HCT116 (cell line): Measurements from ENCODE around the gene NEURL3. TPM values are rescaled to one million over a fixed set of nuclear protein-coding genes. Genes with fewer than 3 reads are reported as not detected.

ENCODE experiments used
- ATAC-seq: fragments of 200-7000 bp; cut with Tn5 transposase; 2 replicates; pipeline ENCODE4 v1.9.1; 2020; ENCODE audit warnings: mild to moderate bottlenecking, moderate library complexity
- BruUV-seq: library from RNA; stranded (reverse); fragments of 400-500 nt; replicated peaks from 2 replicates; lab custom pipeline; 2021; lab: Mats Ljungman, UMichigan
- CTCF ChIA-PET: fragments of 300-600 bp; sonication (Branson Sonifier 250); formaldehyde crosslinking; loops from one replicate; lab custom pipeline; 2021; ENCODE audit warnings: antibody characterized with exemption; lab: Charles Lee
- POLR2A ChIA-PET: fragments of 300-600, 350-600 bp; sonication (Branson Sonifier 250); formaldehyde crosslinking; loops from one replicate; lab custom pipeline; 2021; ENCODE audit warnings: antibody characterized with exemption; lab: Charles Lee
- RAD21 ChIA-PET, 2 experiments: fragments of 300-600 bp; sonication (Branson Sonifier 250); formaldehyde crosslinking; loops; one replicate each; lab custom pipeline; 2023; ENCODE audit warnings: low total read pairs in 2 of 2; ENCODE audit not compliant: uncharacterized antibody in 2 of 2, unreplicated experiment in 2 of 2, low non-redundant PET in 1 of 2; lab: Charles Lee
- DNase-seq: peaks from one replicate; pipeline ENCODE4 v3.0.0-alpha.2; 2010; ENCODE audit warnings: low read depth, low spot score
- H2AFZ ChIP-seq: fragments of 200-600 bp; shearing (Covaris generic), sonication (generic); 2 replicates; pipeline ENCODE4 v1.6.1; 2017; ENCODE audit warnings: low read depth, mixed run types, mixed read lengths, antibody characterized with exemption, low read length; ENCODE audit not compliant: poor library complexity, severe bottlenecking
- H3K27ac ChIP-seq: 2 replicates; pipeline ENCODE4 v1.5.1; 2012; ENCODE audit warnings: low read depth, low read length
- H3K27me3 ChIP-seq: fragments of 200-600 bp; sonication (generic); 2 replicates; pipeline ENCODE4 v1.6.1; 2016; ENCODE audit warnings: mixed run types, low read length, mixed read lengths; ENCODE audit not compliant: insufficient read depth
- H3K36me3 ChIP-seq, 2 experiments: fragments of 200-500 bp in 1 of 2; fragments of 200-600 bp in 1 of 2; sonication (Bioruptor generic) in 1 of 2; sonication (generic) in 1 of 2; 2 replicates each; pipeline versions ENCODE4 v1.5.1 to v1.6.1; 2014 to 2016; ENCODE audit warnings: low read length in 2 of 2, inconsistent platforms in 1 of 2, mixed read lengths in 1 of 2, mixed run types in 1 of 2; ENCODE audit not compliant: insufficient read depth in 2 of 2, control insufficient read depth in 1 of 2
- H3K4me1 ChIP-seq, 2 experiments: fragments of 200-600 bp in 1 of 2; sonication (generic) in 1 of 2; 2 replicates each; pipeline versions ENCODE4 v1.5.1 to v1.6.1; 2012 to 2017; ENCODE audit warnings: low read length in 2 of 2, inconsistent platforms in 1 of 2, mild to moderate bottlenecking in 1 of 2, mixed read lengths in 1 of 2, mixed run types in 1 of 2, moderate library complexity in 1 of 2; ENCODE audit not compliant: insufficient read depth in 2 of 2, control insufficient read depth in 1 of 2
- H3K4me2 ChIP-seq: fragments of 200-600 bp; sonication (generic); 2 replicates; pipeline ENCODE4 v1.6.1; 2017; ENCODE audit warnings: mixed run types, low read length, mixed read lengths
- H3K4me3 ChIP-seq, 2 experiments: fragments of 200-600 bp in 1 of 2; sonication (generic) in 1 of 2; replicated peaks in 1 of 2; 2 replicates each; pipeline ENCODE4 v1.5.1; 2011 to 2016; ENCODE audit warnings: low read length in 2 of 2, control low read depth in 1 of 2, low read depth in 1 of 2, mild to moderate bottlenecking in 1 of 2, mixed read lengths in 1 of 2, mixed run types in 1 of 2
- H3K79me2 ChIP-seq: fragments of 200-600 bp; sonication (generic); 2 replicates; pipeline ENCODE4 v1.6.1; 2017; ENCODE audit warnings: mild to moderate bottlenecking, mixed run types, low read length, moderate library complexity, mixed read lengths; ENCODE audit not compliant: insufficient read depth
- H3K9ac ChIP-seq: fragments of 200-600 bp; sonication (generic); 2 replicates; pipeline ENCODE4 v1.6.1; 2016; ENCODE audit warnings: low read length, mixed read lengths
- H3K9me2 ChIP-seq: fragments of 200-600 bp; sonication (generic), shearing (Covaris generic); 2 replicates; pipeline ENCODE4 v1.6.1; 2017; ENCODE audit warnings: mixed run types, mild to moderate bottlenecking, moderate library complexity; ENCODE audit not compliant: insufficient read depth
- H3K9me3 ChIP-seq, 2 experiments: fragments of 200-500 bp in 1 of 2; fragments of 200-600 bp in 1 of 2; sonication (Bioruptor generic) in 1 of 2; sonication (generic) in 1 of 2; 2 replicates each; pipeline ENCODE4 v1.6.1; 2014 to 2017; ENCODE audit warnings: low read length in 2 of 2, mixed read lengths in 2 of 2, inconsistent platforms in 1 of 2, low read depth in 1 of 2, mild to moderate bottlenecking in 1 of 2, mixed run types in 1 of 2, moderate library complexity in 1 of 2; ENCODE audit not compliant: control insufficient read depth in 1 of 2, insufficient read depth in 1 of 2
- H4K20me1 ChIP-seq: fragments of 200-600 bp; sonication (generic), shearing (Covaris generic); 2 replicates; pipeline ENCODE4 v1.6.1; 2017; ENCODE audit warnings: mixed run types, mild to moderate bottlenecking, moderate library complexity; ENCODE audit not compliant: insufficient read depth
- CBX3 ChIP-seq: IDR thresholded peaks from 2 replicates; pipeline ENCODE4 v1.6.1; 2012; ENCODE audit warnings: low read depth
- EGR1 ChIP-seq: IDR thresholded peaks from 2 replicates; pipeline ENCODE4 v1.6.1; 2012; ENCODE audit warnings: low read depth
- EZH2phosphoT487 ChIP-seq: fragments of 200-600 bp; IDR thresholded peaks from 2 replicates; pipeline ENCODE4 v1.6.1; 2018; ENCODE audit warnings: antibody characterized with exemption, borderline replicate concordance
- FOSL1 ChIP-seq: IDR thresholded peaks from 2 replicates; pipeline ENCODE4 v1.6.1; 2012; ENCODE audit warnings: low read depth
- POLR2A ChIP-seq: IDR thresholded peaks from 2 replicates; pipeline ENCODE4 v1.7.0; 2011; ENCODE audit warnings: borderline replicate concordance; ENCODE audit not compliant: insufficient read depth, insufficient read length; ENCODE audit errors: extremely low read depth
- POLR2AphosphoS5 ChIP-seq: IDR thresholded peaks from 2 replicates; pipeline ENCODE4 v1.6.1; 2011; ENCODE audit warnings: mild to moderate bottlenecking, low read depth, low read length, moderate library complexity
- RAD21 ChIP-seq: IDR thresholded peaks from 2 replicates; pipeline ENCODE4 v1.6.1; 2012; ENCODE audit warnings: low read depth, mild to moderate bottlenecking
- SIN3A ChIP-seq: IDR thresholded peaks from 2 replicates; pipeline ENCODE4 v1.6.1; 2012; ENCODE audit warnings: low read depth
- SRF ChIP-seq: IDR thresholded peaks from 2 replicates; pipeline ENCODE4 v1.6.1; 2012; ENCODE audit warnings: low read depth
- TCF7L2 ChIP-seq: IDR thresholded peaks from 2 replicates; pipeline ENCODE4 v1.7.0; 2011; ENCODE audit warnings: borderline replicate concordance, inconsistent platforms; ENCODE audit not compliant: insufficient read depth, insufficient read length; ENCODE audit errors: extremely low read depth
- ZNF274 ChIP-seq: fragments of 200-500 bp; sonication (Bioruptor generic); IDR thresholded peaks from 2 replicates; pipeline ENCODE4 v1.6.1; 2014; ENCODE audit warnings: mild to moderate bottlenecking, low read depth, low read length, inconsistent platforms
- intact Hi-C: fragments of 100-400 bp; cut with micrococcal nuclease; formaldehyde crosslinking; loops from 2 replicates; pipeline ENCODE4 v1.10.0; 2022
- total RNA-seq: library from RNA; stranded (reverse); gene quantifications from one replicate; pipeline ENCODE4 v1.2.1, GENCODE V29; 2021; ENCODE audit not compliant: unreplicated experiment
- TF ChIP-seq, protein P1 (sequence below): IDR thresholded peaks from 2 replicates; pipeline ENCODE4 v1.6.1; 2012
- TF ChIP-seq, protein P2 (sequence below), 3 experiments: fragments of 200-600 bp in 1 of 3; sonication (generic) in 1 of 3; IDR thresholded peaks in 2 of 3; conservative IDR thresholded peaks in 1 of 3; 2 replicates each; pipeline ENCODE4 v1.5.1; 2012 to 2017; ENCODE audit warnings: low read depth in 2 of 3, low read length in 2 of 3, antibody characterized with exemption in 1 of 3, borderline replicate concordance in 1 of 3, control low read depth in 1 of 3, mild to moderate bottlenecking in 1 of 3, mixed read lengths in 1 of 3, mixed run types in 1 of 3, moderate library complexity in 1 of 3; ENCODE audit not compliant: insufficient read depth in 1 of 3

The NEURL3 gene
- total RNA-seq, 1 experiment from 2014 or later: not detected

DNA sequence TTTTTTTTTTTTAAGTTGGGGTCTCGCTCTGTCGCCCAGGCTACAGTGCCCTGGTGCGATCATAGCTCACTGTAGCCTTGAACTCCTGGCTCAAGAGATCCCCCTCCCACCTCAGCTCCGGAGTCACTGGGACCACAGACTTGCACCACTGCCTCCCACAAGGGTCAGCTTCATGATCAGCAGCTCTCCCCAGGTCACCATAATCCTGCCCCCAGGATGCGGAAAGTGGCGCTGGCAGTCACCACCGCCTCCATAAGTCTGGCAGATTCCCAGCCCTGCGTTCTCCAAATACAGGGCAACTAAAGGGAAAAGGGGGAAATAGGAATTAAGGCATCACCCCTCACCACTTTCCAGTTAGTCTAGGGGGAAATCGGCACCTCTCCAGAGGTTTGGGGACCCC, 26.2 kb upstream of the NEURL3 start:
- intact Hi-C loops: no loop called here
- DNase-seq: no peak
- no peak for TF ChIP-seq SRF
- TF ChIP-seq, protein P1, sequence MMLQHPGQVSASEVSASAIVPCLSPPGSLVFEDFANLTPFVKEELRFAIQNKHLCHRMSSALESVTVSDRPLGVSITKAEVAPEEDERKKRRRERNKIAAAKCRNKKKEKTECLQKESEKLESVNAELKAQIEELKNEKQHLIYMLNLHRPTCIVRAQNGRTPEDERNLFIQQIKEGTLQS: no peak
- TF ChIP-seq SIN3A: no peak
- TF ChIP-seq TCF7L2: no peak
- TF ChIP-seq ZNF274: no peak
- TF ChIP-seq EZH2phosphoT487: no peak
- TF ChIP-seq RAD21: no peak
- TF ChIP-seq FOSL1: no peak
- no peak for TF ChIP-seq CBX3
- TF ChIP-seq, protein P2, sequence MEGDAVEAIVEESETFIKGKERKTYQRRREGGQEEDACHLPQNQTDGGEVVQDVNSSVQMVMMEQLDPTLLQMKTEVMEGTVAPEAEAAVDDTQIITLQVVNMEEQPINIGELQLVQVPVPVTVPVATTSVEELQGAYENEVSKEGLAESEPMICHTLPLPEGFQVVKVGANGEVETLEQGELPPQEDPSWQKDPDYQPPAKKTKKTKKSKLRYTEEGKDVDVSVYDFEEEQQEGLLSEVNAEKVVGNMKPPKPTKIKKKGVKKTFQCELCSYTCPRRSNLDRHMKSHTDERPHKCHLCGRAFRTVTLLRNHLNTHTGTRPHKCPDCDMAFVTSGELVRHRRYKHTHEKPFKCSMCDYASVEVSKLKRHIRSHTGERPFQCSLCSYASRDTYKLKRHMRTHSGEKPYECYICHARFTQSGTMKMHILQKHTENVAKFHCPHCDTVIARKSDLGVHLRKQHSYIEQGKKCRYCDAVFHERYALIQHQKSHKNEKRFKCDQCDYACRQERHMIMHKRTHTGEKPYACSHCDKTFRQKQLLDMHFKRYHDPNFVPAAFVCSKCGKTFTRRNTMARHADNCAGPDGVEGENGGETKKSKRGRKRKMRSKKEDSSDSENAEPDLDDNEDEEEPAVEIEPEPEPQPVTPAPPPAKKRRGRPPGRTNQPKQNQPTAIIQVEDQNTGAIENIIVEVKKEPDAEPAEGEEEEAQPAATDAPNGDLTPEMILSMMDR (IDR thresholded peaks at IDR 0.05 in 2 of 3, conservative IDR thresholded peaks at IDR 0.05 in 1 of 3; ENCODE audit: borderline replicate concordance in 1 of 3, insufficient read depth in 1 of 3, low read depth in 2 of 3, low read length in 2 of 3): no peak
- TF ChIP-seq EGR1: no peak
- TF ChIP-seq POLR2A: no peak
- no peak for TF ChIP-seq POLR2AphosphoS5
- ChIA-PET POLR2A (no interaction called here), RAD21 (interaction anchor here in 1 of 2 experiments (0.6 kb wide), 1 partner anchor 19 kb away, joined by 5 read pairs; no protein-coding TSS in a partner anchor), CTCF (interaction anchor here (1.0 to 2.5 kb wide), 3 partner anchors 18 to 539 kb away, joined by 3 to 9 read pairs (median 4); no protein-coding TSS in a partner anchor)
- Histone ChIP-seq H3K9ac (peak overlapping the region; percentile 54), H4K20me1 (no peaks in the 10 kb centered on the region), H3K79me2 (no peaks in the 10 kb centered on the region), H3K9me3 (no peaks in the 10 kb centered on the region), H3K27ac (peak overlapping the region; percentile 43; the same call in 1 of the 2 replicates), H3K4me1 (peaks cover 12 to 34% of the 10 kb centered on the region in 2 experiments), H3K27me3 (no peaks in the 10 kb centered on the region), H3K4me2 (peak overlapping the region; percentile 95), H3K9me2 (no peaks in the 10 kb centered on the region), H3K36me3 (no peaks in the 10 kb centered on the region), H2AFZ (no peak overlapping the region), H3K4me3 (peak overlapping the region; percentile 39 to 57)
- no peak for ATAC-seq
- BruUV-seq: TSS peak; percentile 95
